HEK293 (cell line): Measurements from ENCODE around the gene USP16.

Experiments
- CTCF ChIA-PET: fragments of 350-600 bp; formaldehyde crosslinking; extraction: SDS; loops from one replicate; lab custom pipeline; 2021; ENCODE audit warnings: antibody characterized with exemption; lab: Yijun Ruan, JAX
- POLR2A ChIA-PET: fragments of 300-600 bp; formaldehyde crosslinking; extraction: SDS; loops from one replicate; lab custom pipeline; 2020; ENCODE audit warnings: antibody characterized with exemption, inconsistent platforms; lab: Yijun Ruan, JAX
- H3K27ac ChIP-seq: fragments of 200-500 bp; sonication (Bioruptor generic); 2 replicates; pipeline ENCODE4 v1.5.1; 2014; ENCODE audit warnings: low read depth, low read length, control low read depth, inconsistent platforms; ENCODE audit errors: extremely low read depth
- H3K36me3 ChIP-seq, 2 experiments: fragments of 200-500 bp in 1 of 2; sonication (Bioruptor generic) in 1 of 2; 1 replicate in 1 of 2; 2 replicates in 1 of 2; pipeline ENCODE4 v1.5.1; 2014 to 2017; ENCODE audit warnings: inconsistent platforms in 2 of 2, low read length in 2 of 2; ENCODE audit not compliant: control insufficient read depth in 2 of 2, insufficient read depth in 1 of 2
- H3K4me1 ChIP-seq: fragments of 200-500 bp; sonication (Bioruptor generic); 2 replicates; pipeline ENCODE4 v1.5.1; 2014; ENCODE audit warnings: mild to moderate bottlenecking, low read length, inconsistent platforms; ENCODE audit not compliant: control insufficient read depth, insufficient read depth
- H3K4me3 ChIP-seq: 2 replicates; pipeline ENCODE4 v1.5.1; 2011; ENCODE audit warnings: low read depth, mild to moderate bottlenecking, control low read depth, low read length, moderate library complexity
- H3K9me3 ChIP-seq: fragments of 200-500 bp; sonication (Bioruptor generic); 2 replicates; pipeline ENCODE4 v1.5.1; 2014; ENCODE audit warnings: low read depth, low read length, inconsistent platforms; ENCODE audit not compliant: control insufficient read depth, insufficient read depth
- PRDM10 ChIP-seq: fragments of 450-650 bp; formaldehyde crosslinking; IDR thresholded peaks from 2 replicates; pipeline ENCODE4 v1.5.1; 2016; ENCODE audit warnings: missing biosample characterization, missing genetic modification characterization
- ZBTB21 ChIP-seq: fragments of 450-650 bp; formaldehyde crosslinking; IDR thresholded peaks from 2 replicates; pipeline ENCODE4 v1.5.1; 2017; ENCODE audit warnings: missing biosample characterization, missing genetic modification characterization
- ZBTB44 ChIP-seq: fragments of 450-650 bp; IDR thresholded peaks from 2 replicates; pipeline ENCODE4 v1.5.1; 2018; ENCODE audit warnings: missing biosample characterization, mild to moderate bottlenecking, missing genetic modification characterization
- ZNF175 ChIP-seq: fragments of 450-650 bp; formaldehyde crosslinking; IDR thresholded peaks from 2 replicates; pipeline ENCODE4 v1.5.1; 2016; ENCODE audit warnings: missing biosample characterization, missing genetic modification characterization
- ZNF184 ChIP-seq: fragments of 450-650 bp; IDR thresholded peaks from 2 replicates; pipeline ENCODE4 v1.5.1; 2018; ENCODE audit warnings: missing biosample characterization, mild to moderate bottlenecking, missing genetic modification characterization
- ZNF488 ChIP-seq: fragments of 450-650 bp; formaldehyde crosslinking; IDR thresholded peaks from 2 replicates; pipeline ENCODE4 v1.5.1; 2016; ENCODE audit warnings: missing biosample characterization, missing genetic modification characterization
- ZNF513 ChIP-seq: fragments of 450-650 bp; IDR thresholded peaks from 2 replicates; pipeline ENCODE4 v1.5.1; 2018; ENCODE audit warnings: missing biosample characterization, missing genetic modification characterization
- ZNF610 ChIP-seq: fragments of 450-650 bp; formaldehyde crosslinking; IDR thresholded peaks from 2 replicates; pipeline ENCODE4 v1.5.1; 2016; ENCODE audit warnings: missing biosample characterization, missing genetic modification characterization, borderline replicate concordance
- ZNF639 ChIP-seq: fragments of 450-650 bp; formaldehyde crosslinking; IDR thresholded peaks from 2 replicates; pipeline ENCODE4 v1.5.1; 2016; ENCODE audit warnings: missing biosample characterization, missing genetic modification characterization
- ZNF660 ChIP-seq: fragments of 450-650 bp; IDR thresholded peaks from 2 replicates; pipeline ENCODE4 v1.5.1; 2018; ENCODE audit warnings: missing biosample characterization, mild to moderate bottlenecking, missing genetic modification characterization
- ZNF664 ChIP-seq: fragments of 450-650 bp; formaldehyde crosslinking; IDR thresholded peaks from 2 replicates; pipeline ENCODE4 v1.5.1; 2016; ENCODE audit warnings: missing biosample characterization, missing genetic modification characterization
- ZNF747 ChIP-seq: fragments of 450-650 bp; formaldehyde crosslinking; IDR thresholded peaks from 2 replicates; pipeline ENCODE4 v1.5.1; 2016; ENCODE audit warnings: missing biosample characterization, missing genetic modification characterization
- ZNF768 ChIP-seq: fragments of 450-650 bp; formaldehyde crosslinking; IDR thresholded peaks from 2 replicates; pipeline ENCODE4 v1.5.1; 2018; ENCODE audit warnings: missing biosample characterization, mild to moderate bottlenecking, missing genetic modification characterization
- ZSCAN18 ChIP-seq: fragments of 450-650 bp; formaldehyde crosslinking; IDR thresholded peaks from 2 replicates; pipeline ENCODE4 v1.5.1; 2016; ENCODE audit warnings: missing biosample characterization, missing genetic modification characterization
- ZSCAN30 ChIP-seq: fragments of 450-650 bp; IDR thresholded peaks from 2 replicates; pipeline ENCODE4 v1.5.1; 2018; ENCODE audit warnings: missing biosample characterization, mild to moderate bottlenecking, missing genetic modification characterization, moderate library complexity

USP16 gene

GRCh38 chr21:28992526-28993292, 31.8 kb upstream of the USP16 start, which contains the start of gene LTN1 (continued):
- TF ChIP-seq ZNF664 (tag by site-specific recombination) (no peak), ZNF747 (tag by site-specific recombination) (no peak), ZNF488 (tag by site-specific recombination) (no peak), ZNF610 (tag by site-specific recombination) (peak; percentile 68; the same call in 1 of the 2 replicates), ZSCAN30 (tag by site-specific recombination) (peak; percentile 52; the same call in 1 of the 2 replicates), PRDM10 (peak; percentile 98), ZSCAN18 (tag by site-specific recombination) (no peak)

- POLR2A ChIA-PET: interaction anchor here (0.6 to 3.7 kb wide), 12 partner anchors 9 to 307 kb away, joined by 3 to 132 read pairs (median 4); partner anchors contain the start of genes CCT8, RWDD2B and USP16
- TF ChIP-seq ZNF639 (tag by site-specific recombination): no peak
- TF ChIP-seq ZBTB21: no peak
- TF ChIP-seq ZNF768 (tag by site-specific recombination): no peak
- peak; percentile 3; the same call in 1 of the 2 replicates for TF ChIP-seq ZNF184
- peak; percentile 46; the same call in 1 of the 2 replicates for TF ChIP-seq ZNF513
- 0 out of 2 replicates have a peak, but pooled peaks have one; percentile 11 for TF ChIP-seq ZBTB44
- no peak for TF ChIP-seq ZNF175 (tag by site-specific recombination)
- TF ChIP-seq ZNF660 (tag by site-specific recombination): 0 out of 2 replicates have a peak, but pooled peaks have one; percentile 3
- Histone ChIP-seq H3K4me1 (peaks cover 2% of the 10 kb centered on the region; the same call in 1 of the 2 replicates), H3K27ac (peak overlapping the region; percentile 39), H3K4me3 (peak overlapping the region; percentile 16), H3K9me3 (no peaks in the 10 kb centered on the region), H3K36me3 (no peaks in the 10 kb centered on the region)
- CTCF ChIA-PET: no interaction called here
Observed at GRCh38 chr21:28993293-28993629, 31.2 kb upstream of the USP16 start.
